H54 (cell line): Measurements from ENCODE around the gene KIFC3.
"Not testable (repeated sequence)": the region's sequence is repeated elsewhere in the genome, so short reads cannot be mapped to it uniquely, and the experiment has no call there.

Experiments
- DNase-seq: peaks from one replicate; pipeline ENCODE4 v3.0.0; 2011; ENCODE audit warnings: low spot score, mixed read lengths; ENCODE audit not compliant: insufficient read length
- FAIRE-seq: peaks from 3 replicates; lab custom pipeline; 2011; peaks lifted over from hg19 to GRCh38; lab: Jason Lieb, UNC
- POLR2A ChIP-seq: IDR thresholded peaks from 2 replicates; pipeline ENCODE4 v1.6.1; 2011; ENCODE audit warnings: low read depth, mild to moderate bottlenecking, low read length

Gene KIFC3

GRCh38 chr16:57794849-57795430, 7.4 kb downstream of the KIFC3 start:
- FAIRE-seq (no peak), DNase-seq (no peak)
- TF ChIP-seq POLR2A: no peak

DNA sequence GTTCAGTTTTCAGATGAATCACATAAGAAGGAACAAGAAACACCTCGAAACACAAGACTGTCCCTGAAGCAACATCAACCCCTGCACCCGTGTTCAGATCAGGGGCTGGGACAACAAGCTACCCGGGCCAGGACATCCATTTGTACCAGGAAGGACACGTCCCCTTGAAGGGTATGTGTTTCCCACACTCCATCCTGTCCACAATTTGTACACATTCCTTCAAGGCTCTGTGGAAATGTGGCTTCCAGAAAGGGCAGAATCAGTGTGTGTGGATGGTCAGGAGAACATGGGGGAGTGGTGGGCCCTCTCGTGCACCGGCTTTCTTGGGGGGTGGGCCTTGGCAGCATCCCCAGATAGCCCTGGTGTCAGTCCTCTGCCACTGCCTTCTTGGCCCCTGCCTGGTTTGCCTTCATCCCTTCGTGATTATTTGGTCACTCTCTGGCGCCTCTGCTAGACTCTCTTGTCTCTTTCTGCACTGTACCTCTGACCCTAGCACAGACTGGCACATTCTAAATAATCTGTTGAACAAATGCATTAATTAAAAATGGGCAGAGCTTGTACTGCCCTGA, 10.3 kb downstream of the KIFC3 start:
- no peak for FAIRE-seq

DNA sequence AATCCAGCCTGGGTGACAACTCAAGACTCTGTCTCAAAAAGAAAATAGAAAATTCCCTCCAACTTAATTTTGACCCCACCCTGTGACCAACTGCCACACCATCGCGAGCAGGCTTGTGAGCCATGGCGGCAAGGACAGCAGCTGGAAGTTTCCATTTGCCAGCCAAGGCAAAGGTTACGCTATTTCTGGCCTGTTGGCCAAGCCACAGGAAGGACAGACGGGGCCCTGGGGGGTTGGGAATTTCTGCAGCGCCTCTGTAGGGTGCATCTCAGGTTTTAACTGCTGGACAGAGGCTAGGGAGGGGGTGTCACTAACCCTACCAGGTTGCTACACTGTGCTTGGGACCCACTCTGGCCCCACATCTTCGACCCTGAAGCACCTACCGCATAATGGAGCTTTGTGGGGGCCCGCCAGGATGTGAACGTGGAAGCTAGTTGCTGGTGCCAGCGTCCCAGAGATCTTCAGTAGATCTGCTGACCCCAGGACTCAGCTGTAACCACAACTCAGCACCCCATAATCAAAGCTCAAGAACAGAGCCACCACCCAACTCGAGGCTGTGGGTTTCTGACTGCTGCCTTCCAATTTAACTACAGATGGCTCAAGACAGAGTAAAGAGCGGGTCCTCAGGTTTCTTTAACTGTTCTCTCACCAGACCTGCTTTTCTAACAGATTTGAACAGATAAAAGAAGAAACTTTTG, 10.9 kb downstream of the KIFC3 start:
- DNase-seq (no peak), FAIRE-seq (no peak)
- TF ChIP-seq POLR2A: no peak

More for the DNA sequence above, 10.3 kb downstream of the KIFC3 start:
- TF ChIP-seq POLR2A: no peak
- DNase-seq: no peak

DNA sequence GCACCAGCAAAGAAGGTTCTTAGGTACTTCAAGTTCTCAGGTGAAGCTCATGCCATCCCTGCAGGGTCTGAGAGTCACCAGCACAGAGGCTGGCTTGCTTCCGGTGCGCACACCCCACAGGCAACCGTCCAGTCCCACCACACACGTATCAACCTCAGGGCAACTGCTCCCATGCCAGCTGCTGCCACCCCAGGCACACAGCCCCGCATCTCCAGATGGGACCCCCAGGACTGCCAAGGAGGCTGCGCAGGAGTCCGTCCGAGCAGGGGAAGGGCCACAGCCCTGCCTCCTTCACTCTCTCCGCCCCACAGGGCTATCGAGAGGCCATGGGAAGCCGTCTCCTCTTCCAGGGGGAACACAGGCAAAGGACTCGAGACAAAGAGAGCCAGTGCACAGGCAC, 13.3 kb downstream of the KIFC3 start:
- TF ChIP-seq POLR2A: no peak
- no peak for FAIRE-seq
- no peak for DNase-seq

- no peak for TF ChIP-seq POLR2A
- FAIRE-seq: no peak
- no peak for DNase-seq
Observed at GRCh38 chr16:57788252-57788841, 13.9 kb downstream of the KIFC3 start.

DNA sequence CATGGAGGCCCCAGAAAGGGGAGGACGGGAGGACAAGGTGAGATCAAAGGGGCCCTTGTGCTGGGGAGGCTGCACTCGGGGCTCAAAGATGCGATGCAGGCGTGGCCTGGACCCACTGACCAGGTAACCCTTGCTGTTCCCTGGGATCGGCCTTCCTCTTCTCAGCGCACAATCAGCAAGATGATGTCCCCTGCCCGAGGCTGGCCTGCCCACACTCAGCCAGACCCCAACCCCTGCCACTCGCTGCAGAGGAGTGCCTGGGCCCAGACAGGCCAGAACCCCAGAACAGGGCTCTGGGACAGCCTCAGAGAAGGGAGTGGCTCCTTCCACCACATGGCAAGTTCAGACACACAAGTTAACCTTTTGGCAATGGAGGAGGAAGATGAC, 14.8 kb downstream of the KIFC3 start:
- DNase-seq: no peak
- FAIRE-seq: no peak

DNA sequence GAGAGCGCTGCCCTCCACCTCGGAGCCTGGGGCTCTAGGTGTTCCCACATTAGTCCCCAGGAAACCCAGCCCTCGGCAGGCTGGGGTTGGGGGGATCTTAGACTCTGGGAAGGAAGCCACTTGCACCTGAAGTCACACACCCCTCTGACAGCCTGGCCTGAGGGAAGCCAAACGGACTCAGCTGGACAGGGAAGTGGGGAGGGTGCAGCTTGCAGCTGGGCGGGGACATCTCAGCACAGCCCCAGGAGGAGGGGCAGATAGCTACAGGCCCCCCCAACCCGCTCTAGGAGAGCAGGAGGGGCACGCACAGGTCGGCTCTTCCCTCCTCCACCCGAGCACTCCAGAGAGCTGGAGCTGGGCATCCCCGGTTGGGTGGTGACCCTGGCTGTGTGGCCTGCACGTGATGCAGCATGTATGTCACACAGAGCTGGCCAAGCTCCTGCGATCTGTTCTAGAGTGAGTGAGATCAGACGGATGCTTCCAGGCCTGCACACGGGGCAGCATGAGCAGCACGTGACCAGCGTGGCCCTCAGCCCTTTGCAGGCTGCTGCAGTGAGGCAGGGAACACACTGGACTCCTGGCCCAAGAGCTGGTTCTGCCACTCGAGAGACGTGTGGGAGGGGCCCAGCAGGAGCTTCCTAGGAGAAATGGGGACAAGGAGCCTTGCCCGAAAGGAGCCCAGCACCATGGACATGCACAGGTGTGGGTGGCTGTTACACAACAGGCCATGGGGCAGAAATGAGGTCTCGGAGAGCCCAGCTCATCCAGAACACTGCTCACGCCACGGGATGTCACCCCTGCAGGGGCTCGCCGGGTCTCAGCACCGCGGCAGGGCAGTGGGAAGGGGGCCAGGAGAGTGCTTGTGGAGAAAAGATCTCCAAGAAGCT, 15.4 kb downstream of the KIFC3 start:
- DNase-seq: no peak
- TF ChIP-seq POLR2A: no peak
- FAIRE-seq: no peak

More for the DNA sequence above, 14.8 kb downstream of the KIFC3 start:
- TF ChIP-seq POLR2A: no peak

DNA sequence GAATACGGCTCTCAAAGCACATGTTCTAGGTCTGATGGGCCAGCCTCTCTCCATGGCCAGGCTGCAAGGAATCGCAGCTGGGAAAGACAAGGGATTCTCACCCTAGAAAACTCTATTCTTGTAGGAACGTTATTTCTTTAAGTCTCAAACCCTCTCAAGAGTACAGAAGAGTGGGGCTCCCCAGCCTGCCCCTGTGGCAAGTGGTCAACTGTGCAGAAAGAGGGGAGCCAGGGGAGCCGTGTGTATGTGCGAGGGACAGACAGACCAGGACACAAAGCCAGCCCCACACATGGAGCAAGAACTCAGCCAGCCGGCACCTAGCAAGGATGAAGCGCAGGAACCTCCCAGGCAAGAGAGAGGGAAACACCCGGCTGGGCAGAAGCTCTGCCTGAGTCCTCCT, 16.4 kb downstream of the KIFC3 start:
- no peak for TF ChIP-seq POLR2A
- no peak for DNase-seq
- no peak for FAIRE-seq

DNA sequence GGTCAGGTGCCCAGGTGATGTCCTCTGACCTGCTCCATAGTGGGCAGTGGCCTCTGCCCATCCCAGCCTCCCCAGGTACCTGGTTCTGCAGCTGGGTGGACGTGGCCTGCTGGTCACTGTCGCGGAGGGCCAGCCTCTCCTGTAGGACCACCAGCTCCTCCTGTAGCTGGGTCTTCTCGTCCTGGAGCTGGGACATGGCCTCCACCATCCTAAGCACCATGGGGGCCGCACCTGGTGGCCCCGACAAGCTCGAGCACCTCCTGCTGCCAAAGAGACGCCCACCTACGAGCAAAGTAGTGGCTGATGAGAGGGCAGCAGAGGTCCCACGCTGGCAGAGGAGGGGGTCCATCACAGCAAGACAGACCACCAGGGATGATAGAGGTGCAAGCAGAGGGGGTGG, 16.9 kb downstream of the KIFC3 start:
- TF ChIP-seq POLR2A: no peak
- FAIRE-seq (no peak), DNase-seq (no peak)

GRCh38 chr16:57784334-57784733, 18.0 kb downstream of the KIFC3 start:
- TF ChIP-seq POLR2A: no peak
- FAIRE-seq (no peak), DNase-seq (no peak)

DNA sequence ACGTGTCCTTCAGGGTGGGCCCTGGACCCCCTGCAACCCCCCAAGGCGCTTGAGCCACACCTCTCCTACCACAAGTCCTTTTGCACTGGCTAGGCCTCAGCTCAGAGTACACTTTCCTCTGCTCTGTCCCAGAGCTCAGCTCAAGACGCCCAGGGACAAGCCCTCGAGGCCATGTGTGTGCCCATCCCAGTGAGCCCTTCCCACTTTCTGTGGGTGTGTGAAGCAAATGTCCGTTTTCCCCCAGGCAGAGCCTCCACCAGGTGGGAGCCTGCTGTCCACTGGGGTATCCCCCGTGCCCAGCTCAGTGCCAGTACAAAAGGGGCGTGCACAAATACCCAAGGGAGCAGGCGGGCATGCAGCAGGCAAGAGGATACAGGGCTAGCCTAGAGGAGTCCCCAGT, 18.4 kb downstream of the KIFC3 start:
- no peak for FAIRE-seq
- DNase-seq: no peak
- TF ChIP-seq POLR2A: no peak

- no peak for FAIRE-seq
- no peak for TF ChIP-seq POLR2A
- no peak for DNase-seq
Observed at GRCh38 chr16:57783116-57783515, 19.2 kb downstream of the KIFC3 start.

DNA sequence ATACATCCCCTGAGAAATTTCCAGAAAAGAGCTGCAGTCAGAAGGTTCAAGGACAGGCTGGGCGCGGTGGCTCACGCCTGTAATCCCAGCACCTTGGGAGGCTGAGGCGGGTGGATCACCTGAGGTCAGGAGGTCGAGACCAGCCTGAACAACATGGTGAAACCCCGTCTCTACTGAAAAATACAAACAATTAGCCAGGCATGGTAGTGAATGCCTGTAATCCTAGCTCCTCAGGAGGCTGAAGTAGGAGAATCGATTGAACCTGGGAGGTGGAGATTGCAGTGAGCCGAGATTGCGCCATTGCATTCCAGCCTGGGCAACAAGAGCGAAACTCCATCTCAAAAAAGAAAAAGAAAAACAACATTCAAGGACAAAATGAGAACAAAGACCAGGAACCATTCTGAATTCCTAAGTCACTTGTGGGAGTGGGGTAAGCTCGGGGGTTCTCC, 19.7 kb downstream of the KIFC3 start:
- not testable (repeated sequence) for DNase-seq, FAIRE-seq
